Measurements from ENCODE around the gene CD70. TPM values are rescaled to one million over a fixed set of nuclear protein-coding genes. Genes with fewer than 3 reads are reported as not detected.
"Not testable (repeated sequence)": the region's sequence is repeated elsewhere in the genome, so short reads cannot be mapped to it uniquely, and the experiment has no call there.

The CD70 gene
- total RNA-seq, 1 donor from 2014 or later: not detected

GRCh38 chr19:6570764-6571163, 20.2 kb downstream of the CD70 start:
- no peak for DNase-seq

- DNase-seq: no peak
These were observed 22.1 kb downstream of the CD70 start for GRCh38 chr19:6568816-6569215.

- no peak for DNase-seq
These were observed 22.9 kb downstream of the CD70 start for GRCh38 chr19:6568010-6568526.

GRCh38 chr19:6566727-6567126, 24.2 kb downstream of the CD70 start:
- not testable (repeated sequence) for DNase-seq

- DNase-seq: no peak
These were observed 26.6 kb downstream of the CD70 start for GRCh38 chr19:6564393-6564792.

GRCh38 chr19:6562437-6562836, 28.5 kb downstream of the CD70 start:
- not testable (repeated sequence) for DNase-seq

GRCh38 chr19:6556480-6557195, 34.3 kb downstream of the CD70 start:
- no peak for DNase-seq

- DNase-seq: no peak
These were observed 34.9 kb downstream of the CD70 start for GRCh38 chr19:6556043-6556449.

GRCh38 chr19:6551607-6552450, 39.1 kb downstream of the CD70 start:
- no peak for DNase-seq

GRCh38 chr19:6551091-6551490, 39.9 kb downstream of the CD70 start:
- no peak for DNase-seq

- DNase-seq: not testable (repeated sequence)
These were observed 40.3 kb downstream of the CD70 start for GRCh38 chr19:6550679-6551078.

GRCh38 chr19:6543866-6544347, 47.0 kb downstream of the CD70 start:
- no peak for DNase-seq

- DNase-seq: no peak
These were observed 49.8 kb downstream of the CD70 start for GRCh38 chr19:6540918-6541689.

- no peak for DNase-seq
These were observed 51.4 kb downstream of the CD70 start for GRCh38 chr19:6539514-6539913.

Small RNA genes lying within 50 kb of the gene (small RNA-seq; reads per million reads assigned to genes)
- gene RF00019: not detected

Other genes starting within 250 kb of the CD70 start
- 28.2 TPM for gene CLPP, start 229.6 kb downstream of the CD70 start, total RNA-seq
- 21.2 TPM for gene ALKBH7, start 218.4 kb downstream of the CD70 start, total RNA-seq
- gene PSPN, start 215.2 kb downstream of the CD70 start, total RNA-seq: 3.6 TPM
- 36.0 TPM for gene GTF2F1, start 198.0 kb downstream of the CD70 start, total RNA-seq
- 73.6 TPM for gene KHSRP, start 166.3 kb downstream of the CD70 start, total RNA-seq
- gene SLC25A41, start 157.4 kb downstream of the CD70 start, total RNA-seq: 1.6 TPM
- 42.6 TPM for gene SLC25A23, start 131.4 kb downstream of the CD70 start, total RNA-seq
- not detected for gene CRB3, start 126.9 kb downstream of the CD70 start, total RNA-seq
- not detected for gene DENND1C, start 109.4 kb downstream of the CD70 start, total RNA-seq
- gene TUBB4A, start 88.8 kb downstream of the CD70 start, total RNA-seq: 135 TPM
- gene TNFSF9, start 60.1 kb downstream of the CD70 start, total RNA-seq: 2.2 TPM
- gene TNFSF14, start 79.0 kb upstream of the CD70 start, total RNA-seq: not detected
- 12.3 TPM for gene C3, start 129.5 kb upstream of the CD70 start, total RNA-seq
- gene GPR108, start 146.4 kb upstream of the CD70 start, total RNA-seq: 11.2 TPM
- 3.0 TPM for gene TRIP10, start 148.5 kb upstream of the CD70 start, total RNA-seq
- not detected for gene SH2D3A, start 176.3 kb upstream of the CD70 start, total RNA-seq
- 2.5 TPM for gene VAV1, start 181.6 kb upstream of the CD70 start, total RNA-seq